ENCODE measurements around the gene LRRC37A.
A peak's percentile ranks its signal among the peaks of the same experiment; 100 is the strongest.
"Not testable (repeated sequence)": the region's sequence is repeated elsewhere in the genome, so short reads cannot be mapped to it uniquely, and the experiment has no call there.

Gene LRRC37A

GRCh38 chr17:46262271-46262670 is 32.7 kb upstream of the LRRC37A start:
- no peak overlapping the region for H2AFZ ChIP-seq (ENCODE audit: low read length)
- no peaks in the 10 kb centered on the region; the same call in 1 of the 2 replicates for H3K27me3 ChIP-seq (ENCODE audit: insufficient read depth, low read length)
- H4K20me1 ChIP-seq (ENCODE audit: insufficient read depth, low read length): no peaks in the 10 kb centered on the region
- H3K9me2 ChIP-seq (ENCODE audit: low read depth, low read length): no peaks in the 10 kb centered on the region
- H3K79me2 ChIP-seq (ENCODE audit: insufficient read depth, low read length): no peaks in the 10 kb centered on the region
- TF ChIP-seq CTCF (IDR thresholded peaks at IDR 0.05; ENCODE audit: low read length): no peak
- no peak for TF ChIP-seq EZH2 (IDR thresholded peaks at IDR 0.05; ENCODE audit: borderline replicate concordance, low read length)
- no peaks in the 10 kb centered on the region for H3F3A ChIP-seq (ENCODE audit: insufficient read depth, low read length)
- no peaks in the 10 kb centered on the region for H3K9me3 ChIP-seq (ENCODE audit: low read length)
- H3K9ac ChIP-seq (ENCODE audit: low read length): no peak overlapping the region
- peaks cover 13% of the 10 kb centered on the region for H3K4me1 ChIP-seq (ENCODE audit: insufficient read depth, low read length, severe bottlenecking)
- H3K4me3 ChIP-seq (ENCODE audit: low read depth, low read length, poor library complexity, severe bottlenecking): no peak overlapping the region
- no peaks in the 10 kb centered on the region for H3K36me3 ChIP-seq (ENCODE audit: insufficient read depth, low read length)
- H3K4me2 ChIP-seq (ENCODE audit: low read length): no peak overlapping the region
- no peak overlapping the region for H3K27ac ChIP-seq (ENCODE audit: low read depth, low read length, poor library complexity, severe bottlenecking)

- Histone ChIP-seq H3K9me3 (ENCODE audit: low read length) (no peaks in the 10 kb centered on the region), H3K4me3 (ENCODE audit: low read depth, low read length, poor library complexity, severe bottlenecking) (no peak overlapping the region), H2AFZ (ENCODE audit: low read length) (no peak overlapping the region)
Measured at GRCh38 chr17:46264456-46265198, 30.3 kb upstream of the LRRC37A start.

GRCh38 chr17:46266063-46266655 is 28.8 kb upstream of the LRRC37A start:
- not testable (repeated sequence) for H3K27ac ChIP-seq (ENCODE audit: low read depth, low read length, poor library complexity, severe bottlenecking); H3F3A ChIP-seq (ENCODE audit: insufficient read depth, low read length); H3K27me3 ChIP-seq (ENCODE audit: insufficient read depth, low read length); H3K36me3 ChIP-seq (ENCODE audit: insufficient read depth, low read length); H3K79me2 ChIP-seq (ENCODE audit: insufficient read depth, low read length); H3K9me3 ChIP-seq (ENCODE audit: low read length); H4K20me1 ChIP-seq (ENCODE audit: insufficient read depth, low read length); H3K9me2 ChIP-seq (ENCODE audit: low read depth, low read length)
- H2AFZ ChIP-seq (ENCODE audit: low read length): peak overlapping the region; percentile 78; the same call in 1 of the 2 replicates
- peak overlapping the region; percentile 59 for H3K4me3 ChIP-seq (ENCODE audit: low read depth, low read length, poor library complexity, severe bottlenecking)
- H3K9ac ChIP-seq (ENCODE audit: low read length): peak overlapping the region; percentile 74
- peaks cover 16% of the 10 kb centered on the region for H3K4me1 ChIP-seq (ENCODE audit: insufficient read depth, low read length, severe bottlenecking)
- peak overlapping the region; percentile 65 for H3K4me2 ChIP-seq (ENCODE audit: low read length)

More at GRCh38 chr17:46264456-46265198, 30.3 kb upstream of the LRRC37A start:
- Histone ChIP-seq H3K4me1 (ENCODE audit: insufficient read depth, low read length, severe bottlenecking) (peaks cover 22% of the 10 kb centered on the region), H4K20me1 (ENCODE audit: insufficient read depth, low read length) (no peaks in the 10 kb centered on the region), H3K27ac (ENCODE audit: low read depth, low read length, poor library complexity, severe bottlenecking) (no peak overlapping the region), H3F3A (ENCODE audit: insufficient read depth, low read length) (no peaks in the 10 kb centered on the region), H3K79me2 (ENCODE audit: insufficient read depth, low read length) (no peaks in the 10 kb centered on the region), H3K27me3 (ENCODE audit: insufficient read depth, low read length) (peaks cover 5% of the 10 kb centered on the region), H3K9me2 (ENCODE audit: low read depth, low read length) (no peaks in the 10 kb centered on the region), H3K36me3 (ENCODE audit: insufficient read depth, low read length) (no peaks in the 10 kb centered on the region), H3K4me2 (ENCODE audit: low read length) (no peak overlapping the region), H3K9ac (ENCODE audit: low read length) (no peak overlapping the region)
- TF ChIP-seq CTCF (IDR thresholded peaks at IDR 0.05; ENCODE audit: low read length): no peak
- no peak for TF ChIP-seq EZH2 (IDR thresholded peaks at IDR 0.05; ENCODE audit: borderline replicate concordance, low read length)
